Stimulated activated CD4-positive, alpha-beta T cell treated with anti-CD3 and anti-CD28 coated beads, Interleukin-2, amount 100 ng/mL, for 4 hours (primary cell): ENCODE data around the gene TUBG1.
A peak's percentile ranks its signal among the peaks of the same experiment; 100 is the strongest.

Experiments used
- DNase-seq: peaks from one replicate; pipeline ENCODE4 v3.0.0-alpha.2; 2020; ENCODE audit warnings: low read depth

The TUBG1 gene

DNA sequence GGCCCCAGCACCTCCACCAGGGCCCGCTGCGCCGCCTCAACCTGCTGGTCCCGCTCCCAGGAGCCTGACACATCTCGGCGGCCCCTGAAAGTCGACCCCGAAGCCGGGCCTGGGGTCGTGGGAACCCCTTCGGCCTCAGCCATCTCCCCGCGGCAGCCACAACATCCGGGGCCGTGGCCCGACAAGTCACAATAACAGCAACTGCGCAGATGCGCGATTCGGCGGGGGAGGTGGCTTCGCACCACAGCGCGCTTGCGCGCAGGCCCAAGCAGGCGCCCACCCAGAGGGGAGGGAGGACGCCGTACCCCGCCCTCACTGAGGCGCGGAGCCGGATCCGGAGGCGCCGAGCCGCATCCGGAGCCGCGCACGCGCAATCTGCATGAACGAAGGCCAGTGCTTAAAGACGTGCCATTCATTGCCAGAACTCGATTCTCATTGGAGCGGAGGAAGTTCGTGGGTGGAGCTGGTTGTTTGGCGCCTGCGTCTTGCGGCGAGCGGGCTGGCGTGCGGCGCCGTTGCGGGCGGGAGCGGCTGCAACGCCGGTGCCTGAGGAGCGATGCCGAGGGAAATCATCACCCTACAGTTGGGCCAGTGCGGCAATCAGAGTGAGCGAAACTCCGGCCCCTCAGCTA lies at the start of gene TUBG1, which contains the start of gene RETREG3:
TUBG1 (plus strand) TSS at position 502 of the 632 bp plus-strand sequence; CDS start at position 557, 55 bp downstream.
RETREG3 (minus strand) TSS at position 193 of the 632 bp plus-strand sequence; CDS start at position 143, 50 bp downstream.
- DNase-seq = peak; percentile 99

DNA sequence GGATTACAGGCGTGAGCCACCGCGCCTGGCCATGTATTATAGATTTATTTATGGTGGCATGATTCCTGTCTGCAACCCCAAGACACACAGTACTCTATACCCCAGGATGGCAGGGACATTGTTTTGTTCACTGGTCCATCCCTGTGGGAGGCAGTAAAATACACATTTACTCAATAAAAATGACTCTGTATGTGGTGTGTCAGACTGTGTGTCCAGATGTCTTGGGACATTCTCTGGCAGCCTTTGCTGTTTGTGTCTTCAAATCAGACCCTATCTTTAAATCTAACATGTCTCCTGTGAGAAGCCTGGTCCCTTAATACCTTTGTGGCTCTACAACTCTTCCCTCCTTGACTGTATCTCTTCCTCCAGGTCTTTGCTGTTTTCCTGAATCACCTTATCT lies 49.2 kb upstream of the TUBG1 start:
- DNase-seq = no peak

DNA sequence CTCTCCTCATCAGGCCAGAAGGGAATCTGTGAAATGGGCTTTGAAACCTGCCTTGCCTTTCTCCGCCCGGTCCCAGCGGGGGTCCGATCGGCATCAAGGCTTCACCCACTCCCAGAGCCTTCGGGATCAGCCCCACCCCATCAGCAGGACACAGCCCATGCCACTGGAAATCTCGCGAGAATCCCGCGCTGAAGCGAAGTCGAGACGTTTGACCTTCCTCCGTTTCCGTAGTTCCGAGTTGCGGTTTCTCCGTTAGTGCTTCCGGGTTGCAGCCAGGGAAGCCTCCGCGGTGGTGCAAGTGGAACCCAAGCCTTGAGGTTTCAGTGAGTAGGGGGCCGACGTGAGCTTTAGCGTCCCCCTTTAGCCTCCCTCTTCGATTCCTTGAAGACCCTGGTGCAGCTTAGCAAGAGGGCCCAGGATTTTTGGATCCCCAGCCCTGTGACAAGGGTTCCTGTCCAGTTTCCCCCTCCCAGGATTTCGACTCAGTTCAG lies 47.5 kb upstream of the TUBG1 start, which contains the start of gene COASY:
COASY (plus strand) TSS at position 252 of the 491 bp plus-strand sequence. CDS start 475 bp downstream, outside the sequence.
- DNase-seq = peak; percentile 87

DNA sequence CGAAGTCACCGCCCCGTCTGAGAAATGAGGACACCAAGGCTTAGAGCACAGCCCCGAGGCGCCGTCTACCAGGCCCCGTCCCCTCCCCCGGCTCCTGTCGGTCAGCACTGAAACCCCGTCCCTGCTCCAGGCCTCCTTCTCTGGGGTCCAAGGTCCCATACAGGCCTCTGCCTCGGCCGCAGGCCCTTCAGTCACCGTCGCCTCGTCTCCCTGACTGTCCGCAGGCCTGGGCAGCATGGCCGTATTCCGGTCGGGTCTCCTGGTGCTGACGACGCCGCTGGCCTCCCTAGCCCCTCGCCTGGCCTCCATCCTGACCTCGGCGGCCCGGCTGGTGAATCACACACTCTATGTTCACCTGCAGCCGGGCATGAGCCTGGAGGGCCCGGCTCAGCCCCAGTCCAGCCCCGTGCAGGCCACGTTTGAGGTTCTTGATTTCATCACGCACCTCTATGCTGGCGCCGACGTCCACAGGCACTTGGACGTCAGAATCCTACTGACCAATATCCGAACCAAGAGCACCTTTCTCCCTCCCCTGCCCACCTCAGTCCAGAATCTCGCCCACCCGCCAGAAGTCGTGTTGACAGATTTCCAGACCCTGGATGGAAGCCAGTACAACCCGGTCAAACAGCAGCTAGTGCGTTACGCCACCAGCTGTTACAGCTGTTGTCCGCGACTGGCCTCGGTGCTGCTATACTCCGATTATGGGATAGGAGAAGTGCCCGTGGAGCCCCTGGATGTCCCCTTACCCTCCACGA lies 46.9 kb upstream of the TUBG1 start:
- no peak for DNase-seq

- no peak for DNase-seq
Measured at GRCh38 chr17:42563143-42563509, 46.4 kb upstream of the TUBG1 start.

DNA sequence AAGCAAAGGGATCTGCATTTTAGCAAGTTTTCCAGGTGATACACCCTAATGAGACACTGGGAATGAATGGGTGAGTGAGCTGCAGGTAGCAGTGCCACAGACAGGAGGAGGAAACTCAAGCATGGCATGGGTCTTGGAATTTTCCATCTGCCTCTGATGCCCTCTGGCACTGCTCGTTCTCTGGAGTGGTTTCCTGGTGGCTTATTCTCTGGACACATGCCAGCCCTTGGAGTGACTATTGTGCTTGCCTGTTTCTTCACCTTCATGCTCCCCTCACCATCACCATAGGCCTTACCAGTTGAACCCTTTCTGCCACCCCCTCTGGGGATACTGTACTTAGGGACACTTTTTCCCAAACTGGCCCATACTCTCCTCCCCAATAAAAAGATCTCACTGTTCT lies 45.9 kb upstream of the TUBG1 start:
- DNase-seq = no peak

- no peak for DNase-seq
Measured at GRCh38 chr17:42563950-42564349, 45.5 kb upstream of the TUBG1 start.

GRCh38 chr17:42564815-42565522 lies 44.5 kb upstream of the TUBG1 start:
- DNase-seq = no peak

DNA sequence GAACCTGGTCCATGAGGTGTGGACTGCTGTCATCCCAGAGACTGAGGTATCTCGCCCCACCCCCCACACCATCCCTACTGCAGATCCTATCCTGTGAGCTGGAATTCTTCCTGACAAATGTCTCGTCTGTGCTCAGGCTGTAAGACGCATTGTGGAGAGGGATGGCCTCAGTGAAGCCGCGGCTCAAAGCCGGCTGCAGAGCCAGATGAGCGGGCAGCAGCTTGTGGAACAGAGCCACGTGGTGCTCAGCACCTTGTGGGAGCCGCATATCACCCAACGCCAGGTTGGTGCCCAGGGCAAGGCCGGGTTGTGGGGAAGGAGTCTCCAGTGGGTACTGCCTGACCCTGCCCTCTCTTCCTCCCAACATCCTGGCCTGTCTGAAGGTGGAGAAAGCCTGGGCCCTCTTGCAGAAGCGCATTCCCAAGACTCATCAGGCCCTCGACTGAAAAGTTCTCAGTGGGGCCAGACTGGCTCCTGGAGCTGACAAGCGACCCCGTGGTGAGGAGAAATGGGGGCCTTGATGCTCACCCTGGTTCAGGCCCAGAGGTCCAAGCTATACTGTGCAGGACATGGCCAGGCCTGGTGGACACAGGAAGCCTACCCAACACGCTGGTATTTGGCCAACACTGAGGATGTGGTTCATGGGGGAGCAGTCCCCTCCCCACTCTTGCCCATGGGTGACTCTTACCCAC lies 43.8 kb upstream of the TUBG1 start:
- DNase-seq = no peak

DNA sequence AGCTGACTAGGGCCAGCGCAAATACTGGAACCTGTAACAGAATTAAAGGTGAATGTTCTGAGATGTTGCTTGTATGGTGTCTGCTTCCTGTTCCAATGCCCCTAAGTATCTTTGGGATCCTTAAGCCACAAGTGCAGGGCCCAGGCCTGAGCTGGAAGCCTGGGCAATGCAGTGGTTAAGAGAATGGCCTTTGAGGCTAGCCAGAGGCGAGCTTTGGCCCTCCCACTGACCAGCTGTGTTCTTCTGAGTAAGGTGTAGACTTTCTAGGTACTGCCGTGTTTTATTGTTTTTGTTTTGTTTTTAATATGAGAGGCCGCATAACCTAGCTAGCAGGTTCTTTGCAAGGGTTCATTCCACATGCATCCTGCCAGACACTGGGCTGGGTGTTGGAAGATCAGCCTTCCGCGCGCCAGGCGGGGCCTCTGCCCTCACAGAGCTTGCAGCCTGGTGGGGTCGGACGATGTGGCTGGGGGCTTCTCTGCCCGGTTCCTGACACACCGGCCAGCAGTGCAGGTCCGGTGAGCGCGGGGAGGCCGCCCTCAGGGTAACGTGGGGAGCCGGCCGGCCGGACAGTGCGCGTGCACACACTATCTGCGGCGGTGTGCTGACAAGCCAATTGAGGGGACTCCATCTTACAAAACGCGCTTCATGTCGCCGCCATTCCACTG lies 43.1 kb upstream of the TUBG1 start:
- DNase-seq = no peak

DNA sequence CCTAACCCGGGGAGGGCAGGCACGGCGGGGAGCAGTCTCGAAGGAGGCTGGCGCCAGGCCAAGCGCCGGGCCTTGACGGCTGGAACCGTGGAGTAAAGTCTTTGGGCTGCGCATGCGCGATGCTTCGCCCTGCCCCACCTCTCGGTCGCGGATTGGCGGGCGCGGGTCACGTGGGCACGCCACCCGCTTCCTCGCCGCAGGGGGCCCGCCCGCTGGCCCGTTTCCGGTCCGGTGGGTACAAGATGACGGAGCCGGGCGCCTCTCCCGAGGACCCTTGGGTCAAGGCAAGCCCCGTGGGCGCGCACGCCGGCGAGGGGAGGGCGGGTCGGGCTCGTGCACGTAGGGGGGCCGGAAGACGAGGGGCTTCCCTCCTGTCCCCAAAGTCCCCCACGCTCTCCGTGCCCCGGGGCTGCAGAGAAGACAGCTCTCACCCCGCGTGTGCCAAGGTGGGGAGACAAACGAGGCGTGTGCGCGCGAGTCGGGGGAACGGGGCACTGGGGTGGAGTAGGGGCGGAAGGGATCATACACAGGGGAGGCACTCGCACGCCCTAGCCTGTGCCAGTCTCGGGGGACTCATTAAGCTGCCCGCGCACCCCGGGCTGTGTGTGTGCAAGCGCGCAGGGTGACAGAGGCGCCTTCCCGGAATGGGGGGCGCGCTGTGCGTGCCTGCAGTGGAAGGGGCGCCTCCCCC lies 42.5 kb upstream of the TUBG1 start, which contains the start of gene MLX:
MLX (plus strand) TSS at position 218 of the 691 bp plus-strand sequence; CDS start at position 243, 25 bp downstream.
- peak; percentile 84 for DNase-seq

GRCh38 chr17:42568341-42569111 lies 41.0 kb upstream of the TUBG1 start:
- no peak for DNase-seq

GRCh38 chr17:42571435-42572225 lies 37.9 kb upstream of the TUBG1 start:
- no peak for DNase-seq

DNA sequence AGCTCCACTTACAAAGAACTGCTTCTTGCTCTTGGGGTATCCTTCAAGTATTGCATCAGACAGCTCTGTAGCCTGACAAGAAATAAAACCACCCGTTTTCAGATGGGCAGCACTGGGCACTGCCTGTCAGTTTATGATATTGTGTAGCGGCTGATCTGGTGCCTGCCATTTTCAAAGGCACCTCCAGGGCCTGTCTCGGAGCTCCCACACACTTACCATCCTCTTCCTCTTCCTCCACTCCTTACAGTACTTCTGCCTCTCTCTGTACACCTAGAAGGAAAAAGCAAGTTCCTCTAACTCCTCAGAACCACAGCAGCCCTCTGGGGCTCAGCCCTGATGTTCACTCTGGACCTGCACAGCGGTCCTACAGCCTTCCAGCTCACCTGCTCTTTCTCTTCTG lies 36.4 kb upstream of the TUBG1 start:
- no peak for DNase-seq

- no peak for DNase-seq
Measured at GRCh38 chr17:42574463-42574862, 35.0 kb upstream of the TUBG1 start.

DNA sequence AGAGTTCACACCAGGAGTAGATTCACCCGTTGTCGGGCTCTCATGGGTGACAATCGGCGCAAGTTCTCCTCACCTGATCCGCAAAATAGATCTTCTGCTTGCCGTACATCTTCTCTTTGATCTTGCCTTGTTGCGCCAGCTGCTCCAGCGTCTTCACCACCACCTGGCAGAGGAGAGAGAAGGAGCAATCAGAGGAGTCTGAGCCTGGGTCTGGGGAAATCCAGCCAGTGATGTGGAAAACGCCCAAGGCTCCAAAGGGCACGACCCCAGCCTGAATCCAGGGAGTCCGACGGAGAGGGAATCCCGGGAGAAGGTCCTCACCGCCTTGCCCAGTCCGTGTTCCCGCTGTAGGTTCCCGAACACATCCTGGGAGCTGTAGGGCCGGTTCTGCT lies 32.3 kb upstream of the TUBG1 start:
- no peak for DNase-seq

DNA sequence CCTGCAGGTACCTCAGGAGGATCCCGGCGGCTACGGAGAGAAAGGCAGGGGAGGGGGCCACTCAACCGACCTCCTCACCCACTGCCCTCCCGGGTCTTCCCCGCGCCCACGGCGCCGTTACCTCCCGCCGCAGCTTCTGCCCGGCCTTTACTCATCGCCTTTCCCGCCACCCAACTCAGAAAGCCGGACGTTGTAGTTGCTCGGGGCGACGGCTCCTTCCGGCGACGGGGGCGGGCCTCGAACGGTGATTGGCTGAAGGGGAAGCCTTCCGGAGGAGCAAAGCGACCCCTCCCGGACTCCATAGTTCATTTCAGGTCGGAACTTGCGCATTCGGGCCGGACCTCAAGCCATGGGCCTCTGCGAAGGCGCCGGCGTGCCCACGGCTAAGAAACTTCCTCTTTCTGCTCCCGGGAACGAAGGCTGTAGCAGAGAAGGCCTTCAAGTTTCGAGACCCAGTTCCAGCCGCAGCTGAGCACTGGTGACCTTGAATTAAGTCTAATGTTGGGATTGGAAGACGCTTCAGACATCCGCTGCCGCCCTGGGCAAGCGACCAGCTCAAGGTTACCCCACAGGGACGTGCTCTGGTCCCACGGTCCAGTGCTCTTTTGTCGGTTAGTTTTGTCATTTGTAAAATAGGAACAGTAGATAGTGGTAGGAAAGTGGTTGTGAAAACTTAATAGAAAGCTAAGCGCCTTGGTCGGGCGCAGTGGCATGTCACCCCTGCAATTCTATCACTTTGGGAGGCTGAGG lies 31.8 kb upstream of the TUBG1 start, which contains the start of gene PSMC3IP:
PSMC3IP (minus strand) TSS at position 198 of the 750 bp plus-strand sequence; CDS start at position 155, 43 bp downstream.
- DNase-seq = peak; percentile 87

- peak; percentile 57 for DNase-seq
Measured at GRCh38 chr17:42578282-42578869, 31.1 kb upstream of the TUBG1 start.
